ENCODE data around the gene MEA1. TPM values are rescaled to one million over a fixed set of nuclear protein-coding genes. Genes with fewer than 3 reads are reported as not detected.

The MEA1 gene
- total and polyA plus RNA-seq, 9 donors: 48.2 to 95.1 (median 63.2) TPM

DNA sequence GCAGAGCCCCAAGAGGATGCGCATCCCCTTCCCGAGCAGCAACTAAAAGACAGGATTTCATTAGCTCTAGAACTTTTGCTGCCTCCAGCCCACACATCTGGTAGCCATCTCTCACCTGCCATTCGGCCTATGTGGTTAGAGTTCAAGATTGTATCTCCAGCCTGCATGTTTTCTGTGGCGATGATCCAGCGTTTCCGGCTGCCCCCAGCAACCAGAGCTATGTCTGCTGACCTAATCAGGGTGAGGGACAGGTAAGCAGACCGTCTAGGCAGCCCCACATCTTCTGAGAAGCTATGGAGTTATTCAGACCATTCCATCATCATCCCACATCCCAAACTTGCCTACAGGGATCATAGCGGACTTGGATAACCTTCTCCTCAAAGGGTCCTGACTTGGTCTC, 42.2 kb upstream of the MEA1 start:
- intact Hi-C loops (cut with DNase I): no loop called here
- Histone ChIP-seq H3K4me3 (no peak overlapping the region), H3K27me3 (no peaks in the 10 kb centered on the region), H3K9me3 (no peaks in the 10 kb centered on the region), H3K4me1 (ENCODE audit: insufficient read depth) (peaks cover 22% of the 10 kb centered on the region), H3K36me3 (no peaks in the 10 kb centered on the region), H3K27ac (no peak overlapping the region)
- DNase-seq: no peak
- TF ChIP-seq POLR2A (IDR thresholded peaks at IDR 0.05): no peak
- WGBS, 3 donors: 75 to 85% (median 79%) methylated on average over 8 of the region's 8 CpGs

DNA sequence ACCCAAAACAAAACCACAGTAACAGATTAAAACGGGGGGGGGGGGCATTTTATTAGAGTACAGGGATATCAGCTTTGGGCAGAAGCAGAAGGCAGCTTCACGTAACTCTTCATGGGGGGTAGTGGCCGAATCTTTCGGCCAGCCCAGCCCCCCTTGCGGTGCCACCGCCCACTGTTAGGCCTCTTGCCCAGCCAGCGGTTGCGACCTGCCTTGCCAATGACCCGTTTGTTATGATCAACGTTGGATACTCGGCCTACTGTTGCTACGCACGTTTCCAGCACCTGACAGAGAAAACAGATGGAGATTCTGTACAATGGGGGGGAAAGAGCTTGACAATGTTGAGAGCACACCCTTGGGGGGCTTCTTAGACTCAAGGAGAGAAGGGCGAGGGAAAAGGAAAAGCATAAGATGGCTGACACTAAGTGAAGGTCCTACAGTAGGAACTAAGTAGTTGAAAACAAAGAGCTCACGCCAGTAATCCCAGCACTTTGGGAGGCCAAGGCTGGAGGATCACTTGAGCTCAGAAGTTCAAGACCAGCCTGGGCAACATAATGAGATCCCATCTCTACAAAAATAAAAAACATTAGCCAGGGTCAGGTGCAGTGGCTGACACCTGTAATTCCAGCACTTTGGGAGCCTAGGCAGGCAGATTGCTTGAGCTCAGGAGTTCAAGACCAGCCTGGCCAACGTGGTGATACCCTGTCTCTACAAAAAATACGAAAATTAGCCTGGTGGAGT, 40.6 kb upstream of the MEA1 start:
- peak; percentile 41 to 70 (median 57) for DNase-seq
- Histone ChIP-seq H3K4me3 (peak overlapping the region; percentile 79), H3K27ac (peak overlapping the region; percentile 66 to 96), H3K27me3 (no peaks in the 10 kb centered on the region), H3K4me1 (ENCODE audit: insufficient read depth) (peaks cover 19% of the 10 kb centered on the region), H3K9me3 (no peaks in the 10 kb centered on the region), H3K36me3 (no peaks in the 10 kb centered on the region)
- intact Hi-C loops (cut with DNase I): no loop called here
- 42 to 54% (median 45%) methylated on average over 17 of the region's 17 CpGs for WGBS, 3 donors
- TF ChIP-seq, protein P1, sequence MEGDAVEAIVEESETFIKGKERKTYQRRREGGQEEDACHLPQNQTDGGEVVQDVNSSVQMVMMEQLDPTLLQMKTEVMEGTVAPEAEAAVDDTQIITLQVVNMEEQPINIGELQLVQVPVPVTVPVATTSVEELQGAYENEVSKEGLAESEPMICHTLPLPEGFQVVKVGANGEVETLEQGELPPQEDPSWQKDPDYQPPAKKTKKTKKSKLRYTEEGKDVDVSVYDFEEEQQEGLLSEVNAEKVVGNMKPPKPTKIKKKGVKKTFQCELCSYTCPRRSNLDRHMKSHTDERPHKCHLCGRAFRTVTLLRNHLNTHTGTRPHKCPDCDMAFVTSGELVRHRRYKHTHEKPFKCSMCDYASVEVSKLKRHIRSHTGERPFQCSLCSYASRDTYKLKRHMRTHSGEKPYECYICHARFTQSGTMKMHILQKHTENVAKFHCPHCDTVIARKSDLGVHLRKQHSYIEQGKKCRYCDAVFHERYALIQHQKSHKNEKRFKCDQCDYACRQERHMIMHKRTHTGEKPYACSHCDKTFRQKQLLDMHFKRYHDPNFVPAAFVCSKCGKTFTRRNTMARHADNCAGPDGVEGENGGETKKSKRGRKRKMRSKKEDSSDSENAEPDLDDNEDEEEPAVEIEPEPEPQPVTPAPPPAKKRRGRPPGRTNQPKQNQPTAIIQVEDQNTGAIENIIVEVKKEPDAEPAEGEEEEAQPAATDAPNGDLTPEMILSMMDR (IDR thresholded peaks at IDR 0.05): no peak
- TF ChIP-seq POLR2A (IDR thresholded peaks at IDR 0.05) (no peak), EP300 (IDR thresholded peaks at IDR 0.05) (no peak)

DNA sequence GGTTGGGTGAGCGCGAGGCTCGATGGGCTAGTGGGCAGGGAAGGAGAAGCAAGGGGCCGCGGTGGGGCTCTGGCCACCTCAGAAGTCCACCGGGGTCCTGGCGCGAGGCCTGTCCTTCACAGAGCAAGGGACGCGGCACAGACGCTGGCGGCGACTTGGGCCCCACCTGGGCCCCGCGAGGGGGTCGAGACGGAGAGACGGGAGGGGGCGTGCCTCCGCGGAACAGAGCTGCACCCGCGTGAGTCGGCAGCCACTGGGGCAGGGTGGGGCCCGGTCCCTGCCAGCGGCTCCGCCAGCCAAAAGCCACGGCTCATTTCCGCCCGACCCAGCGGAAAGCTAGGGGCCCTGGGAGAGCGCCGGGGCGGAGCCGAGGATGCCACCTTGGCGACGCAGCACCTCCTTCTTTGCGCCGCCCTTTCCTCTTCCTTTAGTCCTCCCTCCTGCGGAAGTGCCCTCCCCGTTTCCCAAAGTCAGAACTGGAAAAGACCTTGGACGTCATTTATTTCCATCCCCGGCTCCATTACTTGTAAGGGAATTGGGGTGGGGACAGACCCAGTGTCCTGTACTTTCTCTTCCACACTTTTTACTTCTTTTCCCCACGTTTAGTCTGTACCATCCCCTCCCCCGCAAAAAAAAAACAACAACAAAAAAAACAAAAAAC, 39.9 kb upstream of the MEA1 start, which contains the start of gene CUL7:
Gene CUL7, minus strand, starts transcription at position 307 of the 661 bp plus-strand sequence. CDS start 1,063 bp downstream, outside the sequence.
- Histone ChIP-seq H3K4me1 (ENCODE audit: insufficient read depth) (peaks cover 19% of the 10 kb centered on the region), H3K27me3 (no peaks in the 10 kb centered on the region), H3K9me3 (no peaks in the 10 kb centered on the region), H3K4me3 (peak within 1 kb of the TSS; percentile 79), H3K27ac (peak within 1 kb of the TSS; percentile 66 to 96), H3K36me3 (no peaks in the 10 kb centered on the region)
- DNase-seq: peak; percentile 92 to 95 (median 93)
- intact Hi-C loops (cut with DNase I): no loop called here
- 0 to 1% (median 0%) methylated on average over 41 to 45 of the region's 45 CpGs for WGBS, 3 donors
- peak; percentile 77 for TF ChIP-seq POLR2A (IDR thresholded peaks at IDR 0.05)
- TF ChIP-seq EP300 (IDR thresholded peaks at IDR 0.05): no peak
- TF ChIP-seq, protein P1 (IDR thresholded peaks at IDR 0.05): no peak

DNA sequence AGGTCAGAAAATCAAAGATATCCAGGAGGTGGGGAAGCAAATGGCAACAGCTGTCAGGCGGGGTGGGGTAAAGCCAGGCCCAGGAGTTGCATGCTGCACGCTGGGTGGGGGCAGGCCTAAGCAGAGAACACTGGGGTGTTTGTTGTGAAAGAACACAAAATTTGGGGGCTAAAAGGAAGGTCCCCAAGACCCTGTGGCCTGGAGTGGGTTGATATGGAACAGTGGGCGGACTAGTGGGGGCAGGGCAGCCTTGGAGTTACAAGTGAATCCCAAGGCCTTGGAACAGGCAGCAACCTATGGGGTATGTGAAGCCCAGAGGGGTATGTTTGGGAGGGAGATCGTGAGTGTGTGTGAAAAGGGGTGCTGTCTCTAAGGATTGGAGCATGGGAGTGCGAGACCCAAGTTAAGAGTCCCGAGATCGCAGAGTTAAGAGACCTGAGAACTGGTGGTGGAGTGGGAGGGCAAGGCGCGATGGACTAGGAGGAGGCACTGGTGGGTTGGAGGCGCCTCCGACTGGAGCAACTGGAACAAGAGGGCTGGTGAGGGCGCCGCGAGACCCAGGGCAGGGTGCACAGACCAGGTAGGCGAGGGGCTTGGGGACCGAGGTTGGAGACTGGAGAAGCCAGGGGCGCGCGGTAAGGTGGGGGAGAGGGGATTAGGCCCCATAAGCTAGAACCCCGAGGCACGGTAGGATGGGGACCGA, 39.2 kb upstream of the MEA1 start:
- peak in 4 of 5 donors; percentile 38 to 64 (median 48) for DNase-seq
- 5 to 11% (median 9%) methylated on average over 22 of the region's 22 CpGs for WGBS, 3 donors
- Histone ChIP-seq H3K9me3 (no peaks in the 10 kb centered on the region), H3K27me3 (no peaks in the 10 kb centered on the region), H3K27ac (peak overlapping the region; percentile 66 to 96), H3K4me3 (peak overlapping the region; percentile 79), H3K4me1 (ENCODE audit: insufficient read depth) (peaks cover 14% of the 10 kb centered on the region), H3K36me3 (no peaks in the 10 kb centered on the region)
- TF ChIP-seq, protein P1 (IDR thresholded peaks at IDR 0.05): no peak
- TF ChIP-seq EP300 (IDR thresholded peaks at IDR 0.05): no peak
- no peak for TF ChIP-seq POLR2A (IDR thresholded peaks at IDR 0.05)
- intact Hi-C loops (cut with DNase I): no loop called here
